HL-60/S4 treated with phorbol 12-myristate 13-acetate at 8.2 ng/mL for 4 days and 3 days (cell line): Measurements from ENCODE around the gene PCGF3.
"Not testable (repeated sequence)": the region's sequence is repeated elsewhere in the genome, so short reads cannot be mapped to it uniquely, and the experiment has no call there.

Experiments
- in situ Hi-C: fragments of 300-500 bp; cut with MboI; formaldehyde crosslinking; loops from 2 replicates; pipeline ENCODE4 v1.15.0; 2022; ENCODE audit warnings: low sequenced_read_pairs

Gene PCGF3

GRCh38 chr4:762211-763190 lies 56.9 kb downstream of the PCGF3 start:
- in situ Hi-C loops: no loop called here

GRCh38 chr4:763191-763810 lies 57.7 kb downstream of the PCGF3 start:
- in situ Hi-C loops: no loop called here

- in situ Hi-C loops: no loop called here
These were observed 58.3 kb downstream of the PCGF3 start for GRCh38 chr4:763922-764321.

GRCh38 chr4:764405-765169 lies 59.0 kb downstream of the PCGF3 start:
- in situ Hi-C loops: no loop called here

GRCh38 chr4:766152-766515 lies 60.5 kb downstream of the PCGF3 start:
- in situ Hi-C loops: no loop called here

- in situ Hi-C loops: no loop called here
These were observed 61.1 kb downstream of the PCGF3 start for GRCh38 chr4:766559-767283.

GRCh38 chr4:768076-768475 lies 62.4 kb downstream of the PCGF3 start:
- in situ Hi-C loops: no loop called here

- in situ Hi-C loops: no loop called here
These were observed 63.4 kb downstream of the PCGF3 start for GRCh38 chr4:768995-769394.

GRCh38 chr4:769511-769910 lies 63.9 kb downstream of the PCGF3 start:
- in situ Hi-C loops: no loop called here

- in situ Hi-C loops: no loop called here
These were observed 64.4 kb downstream of the PCGF3 start for GRCh38 chr4:770022-770421.

- in situ Hi-C loops: no loop called here
These were observed 65.8 kb downstream of the PCGF3 start for GRCh38 chr4:771464-771863.

GRCh38 chr4:772118-772517 lies 66.5 kb downstream of the PCGF3 start:
- in situ Hi-C loops: no loop called here

GRCh38 chr4:772776-773175 lies 67.1 kb downstream of the PCGF3 start:
- in situ Hi-C loops: no loop called here

GRCh38 chr4:773214-773613 lies 67.6 kb downstream of the PCGF3 start:
- in situ Hi-C loops: no loop called here

GRCh38 chr4:774419-775092 lies 68.9 kb downstream of the PCGF3 start:
- in situ Hi-C loops: not testable (repeated sequence)

GRCh38 chr4:775485-775884 lies 69.9 kb downstream of the PCGF3 start:
- in situ Hi-C loops: not testable (repeated sequence)

- in situ Hi-C loops: no loop called here
These were observed 71.3 kb downstream of the PCGF3 start for GRCh38 chr4:776743-777441.

GRCh38 chr4:777520-778262 lies 72.1 kb downstream of the PCGF3 start:
- in situ Hi-C loops: no loop called here

GRCh38 chr4:779555-779954 lies 73.9 kb downstream of the PCGF3 start:
- in situ Hi-C loops: no loop called here
